ENCODE measurements around the gene RSPO4.

Gene RSPO4

GRCh38 chr20:995170-995569 lies 6.9 kb downstream of the RSPO4 start:
- H3K4me3 ChIP-seq (ENCODE audit: low read depth, low read length), result no peak overlapping the region
- no peak for TF ChIP-seq MAX (IDR thresholded peaks at IDR 0.05; ENCODE audit: low read depth, low read length)
- TF ChIP-seq MYC (IDR thresholded peaks at IDR 0.05; ENCODE audit: low read depth, low read length), result no peak
- TF ChIP-seq POLR2A (IDR thresholded peaks at IDR 0.05; ENCODE audit: extremely low read depth, insufficient read length), result no peak
- TF ChIP-seq CTCF (IDR thresholded peaks at IDR 0.05; ENCODE audit: low read depth, low read length), result no peak
- peak; percentile 40 for DNase-seq (ENCODE audit: low read depth)

GRCh38 chr20:992801-993535 lies 9.1 kb downstream of the RSPO4 start:
- H3K4me3 ChIP-seq (ENCODE audit: low read depth, low read length), result no peak overlapping the region
- TF ChIP-seq MYC (IDR thresholded peaks at IDR 0.05; ENCODE audit: low read depth, low read length) (no peak), POLR2A (IDR thresholded peaks at IDR 0.05; ENCODE audit: extremely low read depth, insufficient read length) (no peak), MAX (IDR thresholded peaks at IDR 0.05; ENCODE audit: low read depth, low read length) (no peak), CTCF (IDR thresholded peaks at IDR 0.05; ENCODE audit: low read depth, low read length) (no peak)
- no peak for DNase-seq (ENCODE audit: low read depth)

GRCh38 chr20:991850-992249 lies 10.3 kb downstream of the RSPO4 start:
- DNase-seq (ENCODE audit: low read depth), result peak; percentile 67
- H3K4me3 ChIP-seq (ENCODE audit: low read depth, low read length), result no peak overlapping the region
- TF ChIP-seq POLR2A (IDR thresholded peaks at IDR 0.05; ENCODE audit: extremely low read depth, insufficient read length) (no peak), MYC (IDR thresholded peaks at IDR 0.05; ENCODE audit: low read depth, low read length) (no peak), CTCF (IDR thresholded peaks at IDR 0.05; ENCODE audit: low read depth, low read length) (no peak), MAX (IDR thresholded peaks at IDR 0.05; ENCODE audit: low read depth, low read length) (no peak)

- no peak for TF ChIP-seq MYC (IDR thresholded peaks at IDR 0.05; ENCODE audit: low read depth, low read length)
- TF ChIP-seq MAX (IDR thresholded peaks at IDR 0.05; ENCODE audit: low read depth, low read length), result no peak
- TF ChIP-seq CTCF (IDR thresholded peaks at IDR 0.05; ENCODE audit: low read depth, low read length), result no peak
- TF ChIP-seq POLR2A (IDR thresholded peaks at IDR 0.05; ENCODE audit: extremely low read depth, insufficient read length), result no peak
- DNase-seq (ENCODE audit: low read depth), result no peak
- H3K4me3 ChIP-seq (ENCODE audit: low read depth, low read length), result no peak overlapping the region
Measured at GRCh38 chr20:990293-990959, 11.7 kb downstream of the RSPO4 start.

- H3K4me3 ChIP-seq (ENCODE audit: low read depth, low read length), result no peak overlapping the region
- no peak for TF ChIP-seq MYC (IDR thresholded peaks at IDR 0.05; ENCODE audit: low read depth, low read length)
- no peak for TF ChIP-seq MAX (IDR thresholded peaks at IDR 0.05; ENCODE audit: low read depth, low read length)
- no peak for TF ChIP-seq POLR2A (IDR thresholded peaks at IDR 0.05; ENCODE audit: extremely low read depth, insufficient read length)
- TF ChIP-seq CTCF (IDR thresholded peaks at IDR 0.05; ENCODE audit: low read depth, low read length), result no peak
- no peak for DNase-seq (ENCODE audit: low read depth)
Measured at GRCh38 chr20:988272-988671, 13.8 kb downstream of the RSPO4 start.
